H9 (cell line): ENCODE results near the gene CBLB. TPM values are rescaled to one million over a fixed set of nuclear protein-coding genes. Genes with fewer than 3 reads are reported as not detected.

Experiments used
- DNase-seq: peaks from one replicate; pipeline ENCODE4 v3.0.0-alpha.2; 2017
- H2AFZ ChIP-seq: one replicate; pipeline ENCODE4 v1.6.1; 2013; ENCODE audit warnings: mild to moderate bottlenecking, low read length, control low read depth, moderate library complexity
- H2AK5ac ChIP-seq: 2 replicates; pipeline ENCODE4 v1.6.1; 2013; ENCODE audit warnings: low read length, control low read depth, mixed read lengths; ENCODE audit not compliant: insufficient read length
- H2BK120ac ChIP-seq: one replicate; pipeline ENCODE4 v1.6.1; 2013; ENCODE audit warnings: low read depth, mild to moderate bottlenecking, low read length, control low read depth, inconsistent platforms; ENCODE audit not compliant: poor library complexity, severe bottlenecking
- H2BK12ac ChIP-seq: 2 replicates; pipeline ENCODE4 v1.6.1; 2013; ENCODE audit warnings: low read length, control low read depth, mixed read lengths, low read depth; ENCODE audit not compliant: insufficient read length
- H2BK15ac ChIP-seq: 2 replicates; pipeline ENCODE4 v1.6.1; 2013; ENCODE audit warnings: low read depth, low read length, control low read depth
- H2BK20ac ChIP-seq: one replicate; pipeline ENCODE4 v1.6.1; 2013; ENCODE audit warnings: low read depth, mild to moderate bottlenecking, low read length, control low read depth, inconsistent platforms; ENCODE audit not compliant: poor library complexity, severe bottlenecking
- H2BK5ac ChIP-seq: 2 replicates; pipeline ENCODE4 v1.6.1; 2013; ENCODE audit warnings: low read length, control low read depth, mixed read lengths; ENCODE audit not compliant: insufficient read length
- H3K14ac ChIP-seq: 2 replicates; pipeline ENCODE4 v1.6.1; 2013; ENCODE audit warnings: low read length, control low read depth; ENCODE audit not compliant: insufficient read depth
- H3K18ac ChIP-seq: 2 replicates; pipeline ENCODE4 v1.6.1; 2013; ENCODE audit warnings: low read depth, mild to moderate bottlenecking, mixed read lengths, low read length, control low read depth; ENCODE audit not compliant: insufficient read length
- H3K23ac ChIP-seq: 2 replicates; pipeline ENCODE4 v1.6.1; 2013; ENCODE audit warnings: low read length, control low read depth, mixed read lengths, low read depth; ENCODE audit not compliant: insufficient read length
- H3K23me2 ChIP-seq: 2 replicates; pipeline ENCODE4 v1.6.1; 2013; ENCODE audit warnings: low read depth, mild to moderate bottlenecking, mixed read lengths, low read length, control low read depth; ENCODE audit not compliant: insufficient read length, poor library complexity, severe bottlenecking
- H3K27ac ChIP-seq: 2 replicates; pipeline ENCODE4 v1.5.1; 2013; ENCODE audit warnings: low read length, control low read depth, mixed read lengths, low read depth; ENCODE audit not compliant: insufficient read length
- H3K27me3 ChIP-seq: 2 replicates; pipeline ENCODE4 v1.6.1; 2013; ENCODE audit warnings: low read length, control low read depth, inconsistent platforms; ENCODE audit not compliant: insufficient read depth
- H3K4ac ChIP-seq: 2 replicates; pipeline ENCODE4 v1.6.1; 2013; ENCODE audit warnings: low read depth, mild to moderate bottlenecking, control low read depth, inconsistent platforms, low read length, moderate library complexity
- H3K4me1 ChIP-seq: 2 replicates; pipeline ENCODE4 v1.6.1; 2013; ENCODE audit warnings: low read length, control low read depth, inconsistent platforms; ENCODE audit not compliant: insufficient read depth
- H3K4me2 ChIP-seq: 2 replicates; pipeline ENCODE4 v1.6.1; 2013; ENCODE audit warnings: low read length, control low read depth, mixed read lengths; ENCODE audit not compliant: insufficient read length, insufficient read depth
- H3K56ac ChIP-seq: 2 replicates; pipeline ENCODE4 v1.6.1; 2013; ENCODE audit warnings: low read depth, mild to moderate bottlenecking, mixed read lengths, low read length, control low read depth; ENCODE audit not compliant: insufficient read length
- H3K79me1 ChIP-seq: 2 replicates; pipeline ENCODE4 v1.6.1; 2013; ENCODE audit warnings: low read depth, mild to moderate bottlenecking, moderate library complexity, low read length, control low read depth, inconsistent platforms; ENCODE audit not compliant: insufficient read depth, poor library complexity, severe bottlenecking
- H3K79me2 ChIP-seq: 2 replicates; pipeline ENCODE4 v1.6.1; 2013; ENCODE audit warnings: low read length, control low read depth, inconsistent platforms; ENCODE audit not compliant: insufficient read depth
- H3K9ac ChIP-seq: 2 replicates; pipeline ENCODE4 v1.6.1; 2013; ENCODE audit warnings: low read length, control low read depth, mixed read lengths; ENCODE audit not compliant: insufficient read length; ENCODE audit errors: extremely low read depth
- H3K9me3 ChIP-seq: one replicate; pipeline ENCODE4 v1.6.1; 2013; ENCODE audit warnings: low read depth, low read length, inconsistent platforms; ENCODE audit not compliant: control insufficient read depth
- H3T11ph ChIP-seq: one replicate; pipeline ENCODE4 v1.6.1; 2013; ENCODE audit warnings: mild to moderate bottlenecking, low read length, control low read depth, inconsistent platforms
- H4K20me1 ChIP-seq: one replicate; pipeline ENCODE4 v1.6.1; 2013; ENCODE audit not compliant: control insufficient read depth, insufficient read length, insufficient read depth
- H4K5ac ChIP-seq: 2 replicates; pipeline ENCODE4 v1.6.1; 2013; ENCODE audit warnings: low read depth, mild to moderate bottlenecking, mixed read lengths, low read length, control low read depth; ENCODE audit not compliant: insufficient read length
- H4K8ac ChIP-seq: replicated peaks from 2 replicates; pipeline ENCODE4 v1.6.1; 2013; ENCODE audit warnings: low read length, control low read depth, mixed read lengths, low read depth; ENCODE audit not compliant: insufficient read length
- H4K91ac ChIP-seq: 2 replicates; pipeline ENCODE4 v1.6.1; 2013; ENCODE audit warnings: low read depth, mild to moderate bottlenecking, moderate library complexity, mixed read lengths, low read length, control low read depth; ENCODE audit not compliant: insufficient read length
- H3K27ac Mint-ChIP-seq, 3 experiments: 2 replicates in 2 of 3; 3 replicates in 1 of 3; pipeline ENCODE4 v1.8.0; 2020 to 2021; ENCODE audit warnings: mixed read lengths in 3 of 3, mild to moderate bottlenecking in 1 of 3, moderate library complexity in 1 of 3
- H3K27me3 Mint-ChIP-seq: 2 replicates; pipeline ENCODE4 v1.8.0; 2021; ENCODE audit warnings: low read depth, mild to moderate bottlenecking, moderate library complexity, mixed read lengths
- H3K36me3 Mint-ChIP-seq, 3 experiments: 2 replicates in 2 of 3; 3 replicates in 1 of 3; pipeline ENCODE4 v1.8.0; 2020 to 2021; ENCODE audit warnings: low read depth in 3 of 3, mixed read lengths in 3 of 3; ENCODE audit not compliant: insufficient read depth in 1 of 3
- H3K4me1 Mint-ChIP-seq, 2 experiments: 2 replicates each; pipeline ENCODE4 v1.8.0; 2020; ENCODE audit warnings: mixed read lengths in 2 of 2
- H3K4me3 Mint-ChIP-seq, 2 experiments: 2 replicates in 1 of 2; 3 replicates in 1 of 2; pipeline ENCODE4 v1.8.0; 2020 to 2021; ENCODE audit warnings: mild to moderate bottlenecking in 2 of 2, mixed read lengths in 2 of 2, moderate library complexity in 1 of 2
- H3K9me3 Mint-ChIP-seq, 2 experiments: 2 replicates in 1 of 2; 3 replicates in 1 of 2; pipeline ENCODE4 v1.8.0; 2020; ENCODE audit warnings: mild to moderate bottlenecking in 2 of 2, mixed read lengths in 2 of 2, moderate library complexity in 1 of 2
- WGBS: extraction: QIAGEN DNeasy Blood & Tissue Kit; methylation state at CpG from one replicate; pipeline ENCODE4 v1.1.7; 2013; ENCODE audit warnings: missing lambda C conversion rate, low lambda C conversion rate, mixed read lengths; ENCODE audit not compliant: insufficient read length; ENCODE audit errors: extremely low coverage; 5-methylcytosine and 5-hydroxymethylcytosine counted together
- total RNA-seq: library from RNA; stranded (reverse); gene quantifications from 2 replicates; pipeline ENCODE4 v1.2.1, GENCODE V29; 2021
- TF ChIP-seq, protein P1 (sequence below): fragments of 200-600 bp; sonication (generic); conservative IDR thresholded peaks from 3 replicates; pipeline ENCODE4 v1.8.0; 2021; ENCODE audit warnings: antibody characterized with exemption, mild to moderate bottlenecking

Gene CBLB
- total RNA-seq, 1 experiment from 2014 or later = 25.7 TPM

DNA sequence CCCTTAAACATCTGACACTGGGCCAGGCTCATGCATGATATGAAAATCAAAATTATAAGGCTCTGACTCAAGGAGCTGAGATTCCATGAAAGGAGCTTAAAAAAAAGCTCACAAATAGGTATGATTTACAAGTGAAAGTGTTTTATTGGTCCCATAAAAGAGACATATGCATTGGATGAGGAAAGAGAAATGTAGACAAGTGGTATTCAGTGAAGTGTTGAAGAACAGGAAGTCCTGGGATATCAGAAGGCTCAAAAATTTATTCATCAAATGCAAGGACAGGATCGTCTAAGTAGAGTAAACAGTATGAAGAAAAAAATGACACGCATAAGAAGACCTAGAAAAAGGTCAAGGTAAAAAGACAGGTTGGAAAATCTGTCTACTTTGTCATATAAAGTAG, 188.9 kb downstream of the CBLB start:
- no peaks in the 10 kb centered on the region for H3K4me1 Mint-ChIP-seq
- Histone ChIP-seq H4K91ac (no peak overlapping the region), H3K79me2 (no peaks in the 10 kb centered on the region), H2BK15ac (no peak overlapping the region), H3K23me2 (no peaks in the 10 kb centered on the region), H4K8ac (no peak overlapping the region), H3K27me3 (no peaks in the 10 kb centered on the region), H3K56ac (no peak overlapping the region), H3K79me1 (no peaks in the 10 kb centered on the region), H3K18ac (no peak overlapping the region), H2BK20ac (no peak overlapping the region), H2AK5ac (no peak overlapping the region), H2BK120ac (no peak overlapping the region), H2AFZ (no peak overlapping the region), H3K4ac (no peak overlapping the region), H3T11ph (no peak overlapping the region), H3K14ac (no peak overlapping the region), H3K9ac (no peak overlapping the region), H2BK5ac (no peak overlapping the region), H4K20me1 (no peaks in the 10 kb centered on the region), H2BK12ac (no peak overlapping the region), H3K9me3 (no peaks in the 10 kb centered on the region), H4K5ac (no peak overlapping the region), H3K27ac (no peak overlapping the region), H3K4me1 (no peaks in the 10 kb centered on the region), H3K23ac (no peak overlapping the region), H3K4me2 (no peak overlapping the region)
- no peak overlapping the region for H3K4me3 Mint-ChIP-seq
- H3K27me3 Mint-ChIP-seq = no peaks in the 10 kb centered on the region
- H3K27ac Mint-ChIP-seq = no peak overlapping the region
- DNase-seq = no peak
- TF ChIP-seq, protein P1, sequence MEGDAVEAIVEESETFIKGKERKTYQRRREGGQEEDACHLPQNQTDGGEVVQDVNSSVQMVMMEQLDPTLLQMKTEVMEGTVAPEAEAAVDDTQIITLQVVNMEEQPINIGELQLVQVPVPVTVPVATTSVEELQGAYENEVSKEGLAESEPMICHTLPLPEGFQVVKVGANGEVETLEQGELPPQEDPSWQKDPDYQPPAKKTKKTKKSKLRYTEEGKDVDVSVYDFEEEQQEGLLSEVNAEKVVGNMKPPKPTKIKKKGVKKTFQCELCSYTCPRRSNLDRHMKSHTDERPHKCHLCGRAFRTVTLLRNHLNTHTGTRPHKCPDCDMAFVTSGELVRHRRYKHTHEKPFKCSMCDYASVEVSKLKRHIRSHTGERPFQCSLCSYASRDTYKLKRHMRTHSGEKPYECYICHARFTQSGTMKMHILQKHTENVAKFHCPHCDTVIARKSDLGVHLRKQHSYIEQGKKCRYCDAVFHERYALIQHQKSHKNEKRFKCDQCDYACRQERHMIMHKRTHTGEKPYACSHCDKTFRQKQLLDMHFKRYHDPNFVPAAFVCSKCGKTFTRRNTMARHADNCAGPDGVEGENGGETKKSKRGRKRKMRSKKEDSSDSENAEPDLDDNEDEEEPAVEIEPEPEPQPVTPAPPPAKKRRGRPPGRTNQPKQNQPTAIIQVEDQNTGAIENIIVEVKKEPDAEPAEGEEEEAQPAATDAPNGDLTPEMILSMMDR = no peak
- H3K36me3 Mint-ChIP-seq = peaks cover 4 to 33% (median 24%) of the 10 kb centered on the region in 3 experiments; a peak in 6 of 7 replicates
- no CpG with 5 or more reads among the region's 2 CpGs for WGBS
- no peaks in the 10 kb centered on the region for H3K9me3 Mint-ChIP-seq
